ENCODE measurements around the gene PKN1.
"Not testable (repeated sequence)": the region's sequence is repeated elsewhere in the genome, so short reads cannot be mapped to it uniquely, and the experiment has no call there.

PKN1 gene

GRCh38 chr19:14432791-14433553, at the start of gene PKN1:
Gene PKN1 (plus strand): TSS chr19:14433306. CDS start chr19:14433522, 216 bp downstream.
- peak; percentile 45 to 84 (median 67) for DNase-seq

GRCh38 chr19:14383661-14384555, 49.2 kb upstream of the PKN1 start:
- DNase-seq: peak; percentile 90 to 95 (median 92)

- DNase-seq: no peak
Measured at GRCh38 chr19:14385492-14385891, 47.6 kb upstream of the PKN1 start.

GRCh38 chr19:14390548-14390947, 42.6 kb upstream of the PKN1 start:
- no peak for DNase-seq

GRCh38 chr19:14391156-14391821, 41.8 kb upstream of the PKN1 start:
- no peak for DNase-seq

GRCh38 chr19:14393329-14393728, 39.8 kb upstream of the PKN1 start:
- DNase-seq: no peak

GRCh38 chr19:14394167-14394566, 38.9 kb upstream of the PKN1 start:
- no peak for DNase-seq

- no peak for DNase-seq
Measured at GRCh38 chr19:14395262-14395661, 37.8 kb upstream of the PKN1 start.

GRCh38 chr19:14395710-14396336, 37.3 kb upstream of the PKN1 start:
- no peak for DNase-seq

- DNase-seq: peak in 2 of 3 donors; percentile 19 to 30
Measured at GRCh38 chr19:14396730-14397129, 36.4 kb upstream of the PKN1 start.

- not testable (repeated sequence) for DNase-seq
Measured at GRCh38 chr19:14397168-14397567, 35.9 kb upstream of the PKN1 start.

GRCh38 chr19:14400951-14401431, 32.1 kb upstream of the PKN1 start:
- DNase-seq: no peak

GRCh38 chr19:14401468-14402195, 31.5 kb upstream of the PKN1 start:
- no peak for DNase-seq

- peak; percentile 93 to 95 (median 94) for DNase-seq
Measured at GRCh38 chr19:14402332-14403144, 30.6 kb upstream of the PKN1 start.

- not testable (repeated sequence) for DNase-seq
Measured at GRCh38 chr19:14403145-14403930, 29.8 kb upstream of the PKN1 start.

- no peak for DNase-seq
Measured at GRCh38 chr19:14404312-14404711, 28.8 kb upstream of the PKN1 start.

GRCh38 chr19:14405380-14405757, 27.7 kb upstream of the PKN1 start:
- no peak for DNase-seq

- peak; percentile 90 to 96 (median 93) for DNase-seq
Measured at GRCh38 chr19:14405758-14406644, 27.1 kb upstream of the PKN1 start.

Data from suppressor macrophage treated with lipopolysaccharide for 1 hour (primary cell).